Transverse colon (tissue), 4 donors: ENCODE measurements around the gene PPP1R9B. TPM values are rescaled to one million over a fixed set of nuclear protein-coding genes. Genes with fewer than 3 reads are reported as not detected.

Experiments used
- DNase-seq: peaks from one replicate; pipeline ENCODE4 v3.0.0-alpha.2; 2019
- H3K27ac ChIP-seq, 4 donors: fragments of 200-600 bp; sonication (generic); 2 replicates each; pipeline ENCODE4 v1.5.1; 2016 to 2018; ENCODE audit warnings: inconsistent platforms in 4 of 4
- H3K27me3 ChIP-seq: fragments of 200-600 bp; sonication (generic); 2 replicates; pipeline ENCODE4 v1.5.1; 2017; ENCODE audit warnings: inconsistent platforms
- H3K36me3 ChIP-seq, 4 donors: fragments of 200-600 bp; sonication (generic); 2 replicates each; pipeline ENCODE4 v1.5.1; 2017 to 2019; ENCODE audit warnings: inconsistent platforms in 4 of 4
- H3K4me1 ChIP-seq, 4 donors: fragments of 200-600 bp; sonication (generic); 2 replicates each; pipeline ENCODE4 v1.5.1; 2017 to 2020; ENCODE audit warnings: inconsistent platforms in 4 of 4
- H3K4me3 ChIP-seq, 4 donors: fragments of 200-600 bp; sonication (generic); 1 replicate in 1 of 4; 2 replicates in 3 of 4; pipeline versions ENCODE4 v1.5.1 to v1.6.1; 2017 to 2019; ENCODE audit warnings: inconsistent platforms in 4 of 4
- H3K9me3 ChIP-seq, 2 donors: fragments of 200-600 bp; sonication (generic); 2 replicates each; pipeline ENCODE4 v1.5.1; 2017 to 2019; ENCODE audit warnings: inconsistent platforms in 2 of 2
- EP300 ChIP-seq: sonication (generic); formaldehyde crosslinking; IDR thresholded peaks from one replicate; pipeline ENCODE4 v1.6.1; 2017; ENCODE audit warnings: antibody characterized with exemption, low read depth
- POLR2A ChIP-seq: fragments of 450-650 bp; IDR thresholded peaks from one replicate; pipeline ENCODE4 v1.6.1; 2016; ENCODE audit warnings: antibody characterized with exemption, mild to moderate bottlenecking, moderate library complexity
- POLR2AphosphoS5 ChIP-seq, 3 donors: sonication (generic); formaldehyde crosslinking; IDR thresholded peaks; one replicate each; pipeline ENCODE4 v1.6.1; 2016; ENCODE audit warnings: antibody characterized with exemption in 3 of 3
- WGBS, 2 donors: methylation state at CpG; one replicate each; pipeline ENCODE4 v1.1.5; 2018; ENCODE audit warnings: low coverage in 1 of 2; 5-methylcytosine and 5-hydroxymethylcytosine counted together
- in situ Hi-C, 4 donors: fragments of 200-750 bp; cut with MboI; loops; one replicate each; pipeline versions ENCODE4 v1.15.0 to v1.15.1; 2017; ENCODE audit warnings: low sequenced_read_pairs in 3 of 4, low pct_ligation_motif_present in 1 of 4, low pct_unique_long_range_greater_than_20kb in 1 of 4
- intact Hi-C: fragments of 100-400 bp; cut with DNase I; formaldehyde crosslinking; loops from one replicate; pipeline ENCODE4 v1.15.1; 2023; ENCODE audit warnings: low total_unique reads
- total RNA-seq, 4 donors: library from RNA; depleted of rRNA; stranded (reverse); fragments of >200 nt; gene quantifications; one replicate each; pipeline ENCODE4 v1.1.0, GENCODE V29; 2016
- TF ChIP-seq, protein P1 (sequence below), 5 experiments: fragments of 200-600 bp in 3 of 5; fragments of 450-650 bp in 2 of 5; sonication (generic) in 3 of 5; IDR thresholded peaks; 1 replicate in 2 of 5; 2 replicates in 3 of 5; pipeline ENCODE4 v1.5.1; 2016 to 2017; ENCODE audit warnings: antibody characterized with exemption in 5 of 5, inconsistent platforms in 3 of 5, mild to moderate bottlenecking in 2 of 5, moderate library complexity in 1 of 5

PPP1R9B gene
- total RNA-seq, 4 donors from 2014 or later, result 19.0 to 29.9 (median 27.7) TPM

DNA sequence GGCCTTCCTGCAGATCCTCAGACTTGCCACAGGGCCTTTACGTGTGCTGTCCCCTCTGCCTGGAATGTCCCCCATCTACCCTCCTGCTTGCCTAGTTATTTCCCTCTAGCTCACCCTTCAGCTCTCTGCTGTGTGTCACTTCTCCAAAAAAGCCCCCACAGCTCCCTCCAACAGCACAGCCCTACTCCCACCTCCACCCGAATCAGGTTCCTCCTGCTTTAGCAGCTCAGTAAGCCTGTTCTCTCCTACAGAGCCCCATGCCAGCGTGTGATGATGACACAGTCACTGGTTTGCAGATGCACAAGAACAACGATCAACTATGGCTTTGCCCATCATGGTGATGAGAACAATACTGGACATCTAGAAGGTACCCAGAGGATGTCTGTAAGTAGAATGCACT lies 13.4 kb downstream of the PPP1R9B start:
- in situ Hi-C loops (no loop called here), intact Hi-C loops (no loop called here)
- no peak overlapping the region for H3K27ac ChIP-seq
- no peak overlapping the region for H3K4me3 ChIP-seq
- H3K4me1 ChIP-seq, result peaks cover 0 to 21% (median 10%) of the 10 kb centered on the region in 4 donors
- peaks cover 0 to 47% (median 11%) of the 10 kb centered on the region in 4 donors for H3K36me3 ChIP-seq
- TF ChIP-seq POLR2A, result no peak
- TF ChIP-seq, protein P1, sequence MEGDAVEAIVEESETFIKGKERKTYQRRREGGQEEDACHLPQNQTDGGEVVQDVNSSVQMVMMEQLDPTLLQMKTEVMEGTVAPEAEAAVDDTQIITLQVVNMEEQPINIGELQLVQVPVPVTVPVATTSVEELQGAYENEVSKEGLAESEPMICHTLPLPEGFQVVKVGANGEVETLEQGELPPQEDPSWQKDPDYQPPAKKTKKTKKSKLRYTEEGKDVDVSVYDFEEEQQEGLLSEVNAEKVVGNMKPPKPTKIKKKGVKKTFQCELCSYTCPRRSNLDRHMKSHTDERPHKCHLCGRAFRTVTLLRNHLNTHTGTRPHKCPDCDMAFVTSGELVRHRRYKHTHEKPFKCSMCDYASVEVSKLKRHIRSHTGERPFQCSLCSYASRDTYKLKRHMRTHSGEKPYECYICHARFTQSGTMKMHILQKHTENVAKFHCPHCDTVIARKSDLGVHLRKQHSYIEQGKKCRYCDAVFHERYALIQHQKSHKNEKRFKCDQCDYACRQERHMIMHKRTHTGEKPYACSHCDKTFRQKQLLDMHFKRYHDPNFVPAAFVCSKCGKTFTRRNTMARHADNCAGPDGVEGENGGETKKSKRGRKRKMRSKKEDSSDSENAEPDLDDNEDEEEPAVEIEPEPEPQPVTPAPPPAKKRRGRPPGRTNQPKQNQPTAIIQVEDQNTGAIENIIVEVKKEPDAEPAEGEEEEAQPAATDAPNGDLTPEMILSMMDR (IDR thresholded peaks at IDR 0.05), result no peak
- TF ChIP-seq POLR2AphosphoS5 (IDR thresholded peaks at IDR 0.05), result no peak
- no peak for TF ChIP-seq EP300
- H3K27me3 ChIP-seq, result no peaks in the 10 kb centered on the region
- DNase-seq, result no peak
- no peaks in the 10 kb centered on the region for H3K9me3 ChIP-seq
- 86% methylated on average over 4 of the region's 4 CpGs; no CpG with 5 or more reads in 1 of the 2 donors for WGBS, 2 donors

DNA sequence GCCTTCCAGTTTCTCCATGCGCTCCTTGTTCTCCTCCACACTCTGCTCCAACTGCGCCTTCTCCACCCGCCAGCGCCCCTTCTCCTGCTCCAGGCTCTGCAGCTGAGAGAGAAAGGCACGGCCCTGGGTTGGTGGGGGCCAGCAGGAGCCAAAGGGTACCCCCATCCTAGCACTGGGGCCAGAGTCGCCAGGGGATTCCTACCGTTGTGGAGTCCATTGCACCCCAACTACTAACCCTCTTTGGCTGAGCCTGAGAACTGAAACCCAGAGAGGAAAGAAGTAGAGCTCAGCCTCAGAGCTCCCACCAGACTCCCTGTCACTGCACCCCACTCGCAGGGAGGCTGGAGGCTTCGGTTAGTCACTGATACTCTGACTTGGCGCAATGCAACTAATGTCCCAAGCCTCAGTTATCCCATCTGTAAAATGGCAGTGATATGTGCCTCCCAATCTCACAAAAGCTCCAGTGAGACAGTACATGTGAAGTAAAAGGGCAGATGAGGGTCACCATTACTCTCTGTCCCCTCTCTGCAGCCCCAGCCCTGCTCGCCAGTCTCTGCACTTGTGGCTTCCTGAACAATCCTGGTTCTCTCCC lies 14.3 kb downstream of the PPP1R9B start:
- Histone ChIP-seq H3K4me1 (peaks cover 0 to 21% (median 10%) of the 10 kb centered on the region in 4 donors), H3K36me3 (peaks cover 0 to 46% (median 11%) of the 10 kb centered on the region in 4 donors), H3K9me3 (no peaks in the 10 kb centered on the region), H3K4me3 (no peak overlapping the region), H3K27ac (no peak overlapping the region), H3K27me3 (no peaks in the 10 kb centered on the region)
- in situ Hi-C loops, result no loop called here
- intact Hi-C loops, result no loop called here
- WGBS, 2 donors, result 86 to 94% methylated on average over 1 to 11 of the region's 11 CpGs
- TF ChIP-seq, protein P1 (IDR thresholded peaks at IDR 0.05), result no peak
- TF ChIP-seq POLR2AphosphoS5 (IDR thresholded peaks at IDR 0.05), result no peak
- no peak for TF ChIP-seq POLR2A
- no peak for TF ChIP-seq EP300
- DNase-seq, result no peak

DNA sequence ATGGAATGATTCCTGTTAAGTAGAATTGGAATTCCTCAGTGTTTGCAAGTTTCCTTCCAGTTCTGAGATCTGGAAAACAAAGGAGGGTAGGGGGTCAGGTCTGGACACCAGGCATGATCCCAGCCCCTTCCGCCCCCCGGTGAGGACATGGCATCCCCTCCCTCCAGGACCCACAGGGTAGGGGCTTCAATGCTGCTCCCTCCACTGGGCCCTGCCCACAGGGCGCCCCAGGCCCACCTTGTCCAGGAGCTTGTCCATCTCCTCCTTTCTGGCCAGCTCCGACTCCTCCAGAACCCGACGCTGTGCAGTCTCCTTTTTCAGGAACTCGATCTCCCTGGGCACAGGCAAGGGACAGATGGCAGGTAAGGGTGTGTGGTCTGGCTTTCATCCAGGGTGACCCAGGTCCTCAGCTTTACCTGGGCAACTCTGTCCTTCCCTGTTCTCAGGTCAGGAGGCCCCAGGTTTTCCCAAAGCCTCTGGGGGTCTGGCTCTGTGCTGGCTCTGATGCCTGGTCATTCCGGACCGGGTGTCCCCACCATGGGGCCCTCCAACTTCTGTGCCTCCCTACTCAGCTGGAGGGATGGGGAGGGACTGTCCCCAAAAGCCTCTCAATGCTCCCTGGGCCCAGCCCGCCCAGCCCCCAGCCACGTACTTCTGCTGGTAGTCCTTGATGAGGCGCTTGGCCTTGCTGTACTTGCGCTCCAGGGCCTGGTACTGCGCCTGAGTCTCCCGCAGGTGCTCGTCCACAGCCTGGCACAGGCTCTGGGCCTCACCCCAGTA lies 15.0 kb downstream of the PPP1R9B start:
- TF ChIP-seq POLR2A (no peak), EP300 (no peak), POLR2AphosphoS5 (IDR thresholded peaks at IDR 0.05) (no peak)
- TF ChIP-seq, protein P1 (IDR thresholded peaks at IDR 0.05), result no peak
- peaks cover 5% of the 10 kb centered on the region for H3K27me3 ChIP-seq
- DNase-seq, result no peak
- no peak overlapping the region for H3K4me3 ChIP-seq
- no peak overlapping the region for H3K27ac ChIP-seq
- intact Hi-C loops, result no loop called here
- 92 to 100% methylated on average over 1 to 15 of the region's 16 CpGs for WGBS, 2 donors
- H3K4me1 ChIP-seq, result peaks cover 0 to 20% (median 9%) of the 10 kb centered on the region in 4 donors
- H3K9me3 ChIP-seq, result no peaks in the 10 kb centered on the region
- in situ Hi-C loops, result no loop called here
- H3K36me3 ChIP-seq, result peaks cover 0 to 40% (median 11%) of the 10 kb centered on the region in 4 donors

DNA sequence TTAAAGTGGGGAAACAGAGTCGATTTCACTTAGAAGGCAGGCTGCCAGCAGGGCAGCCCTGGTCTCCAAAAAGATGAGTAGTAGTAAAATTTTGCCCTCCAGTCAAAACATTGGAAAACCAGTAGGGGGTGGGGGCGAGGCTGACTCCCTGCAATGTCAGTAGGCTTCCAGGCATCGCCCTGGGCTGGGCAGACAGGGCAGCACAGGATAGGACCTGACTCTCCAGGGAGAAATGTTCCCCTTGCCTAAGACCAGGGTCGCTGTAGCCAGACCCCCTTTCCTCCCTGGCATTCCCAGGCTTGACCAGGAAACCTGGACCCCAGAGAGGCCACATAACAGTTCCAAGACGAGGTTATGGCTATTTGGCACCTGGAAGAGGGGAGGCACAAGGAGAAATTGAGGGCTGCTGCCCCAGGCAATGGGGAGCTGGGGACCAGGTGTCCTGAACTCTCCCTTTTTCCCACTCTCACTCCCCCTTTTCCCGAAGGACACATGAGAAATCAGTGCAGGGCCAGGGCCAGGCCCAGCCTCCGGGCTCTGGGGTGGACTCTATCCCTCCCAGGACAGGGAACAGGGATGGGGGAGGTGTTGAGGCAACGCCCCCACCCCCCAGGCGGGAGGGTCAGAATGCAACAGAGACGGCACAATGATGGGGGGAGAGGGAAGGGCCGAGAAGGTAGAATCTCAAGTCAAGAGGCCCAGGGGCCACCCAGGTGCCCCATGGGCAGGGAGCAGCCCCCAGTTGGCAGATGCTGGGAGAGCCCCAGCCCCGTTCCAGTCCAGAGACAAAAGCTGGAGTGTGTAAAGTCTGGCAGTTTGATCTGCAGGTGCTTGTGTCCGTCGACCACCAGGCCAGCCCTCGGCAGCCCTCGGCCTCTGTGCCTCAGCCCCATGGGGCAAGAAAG lies 16.0 kb downstream of the PPP1R9B start:
- intact Hi-C loops (no loop called here), in situ Hi-C loops (no loop called here)
- no peak overlapping the region for H3K27ac ChIP-seq
- TF ChIP-seq EP300, result no peak
- no peak for TF ChIP-seq POLR2AphosphoS5 (IDR thresholded peaks at IDR 0.05)
- TF ChIP-seq, protein P1 (IDR thresholded peaks at IDR 0.05), result no peak
- TF ChIP-seq POLR2A, result no peak
- WGBS, 2 donors, result 59 to 74% methylated on average over 3 to 16 of the region's 16 CpGs
- DNase-seq, result no peak
- H3K36me3 ChIP-seq, result peaks cover 0 to 39% (median 10%) of the 10 kb centered on the region in 4 donors
- peaks cover 1 to 26% (median 18%) of the 10 kb centered on the region in 4 donors for H3K4me1 ChIP-seq
- H3K9me3 ChIP-seq, result no peaks in the 10 kb centered on the region
- peaks cover 16% of the 10 kb centered on the region for H3K27me3 ChIP-seq
- no peak overlapping the region for H3K4me3 ChIP-seq
